HG03060 (cell line): Measurements from ENCODE around the gene SIRPB2.

Experiments used
- ATAC-seq: cut with Tn5 transposase; IDR thresholded peaks from one replicate; pipeline ENCODE4 v1.9.1; 2021; ENCODE audit warnings: low read depth, moderate number of reproducible peaks; ENCODE audit not compliant: unreplicated experiment

SIRPB2 gene

DNA sequence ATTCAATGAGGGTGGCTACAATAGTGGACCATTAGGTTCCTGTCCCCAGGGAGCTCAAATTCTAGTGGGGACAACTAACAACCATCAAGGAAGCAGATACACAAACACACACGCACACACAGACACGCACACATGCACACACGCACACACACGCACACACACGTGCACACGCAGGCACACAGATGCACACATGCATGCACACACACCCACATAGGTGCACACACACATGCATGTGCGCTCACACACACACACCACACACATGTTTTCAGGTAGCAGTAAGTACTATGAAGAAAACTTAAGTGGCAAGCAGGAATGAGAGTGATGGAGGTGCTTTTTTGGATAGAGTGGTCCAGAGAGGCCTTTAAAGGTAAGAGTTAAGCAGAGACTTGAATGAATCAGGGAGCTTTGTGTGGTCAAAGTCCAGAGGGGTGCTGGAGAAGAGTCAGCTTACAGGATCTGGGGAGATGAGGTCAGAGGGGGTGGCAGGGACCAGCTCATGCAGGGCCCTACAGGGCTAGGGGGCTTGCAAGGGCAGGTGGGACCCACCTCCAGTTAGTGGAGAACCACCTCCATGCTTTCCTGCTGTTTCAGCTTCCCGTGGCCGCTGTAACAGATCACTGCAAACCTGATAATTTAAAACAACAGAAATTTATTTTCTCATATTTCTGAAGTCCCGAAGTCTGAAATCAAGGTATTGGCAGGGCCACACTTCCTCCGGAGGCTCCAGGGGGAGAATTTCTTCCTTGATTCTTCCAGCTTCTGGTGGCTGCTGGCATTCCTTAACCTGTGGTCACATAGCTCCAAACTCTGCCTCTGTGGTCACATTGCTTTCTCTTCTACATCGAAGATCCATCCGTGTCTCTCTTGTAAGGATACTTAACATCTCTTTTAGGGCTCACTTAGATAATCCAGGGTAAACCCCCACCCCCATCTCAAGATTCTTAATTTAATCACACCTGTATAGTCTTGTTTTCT is 17.7 kb downstream of the SIRPB2 start:
- ATAC-seq, result no peak

DNA sequence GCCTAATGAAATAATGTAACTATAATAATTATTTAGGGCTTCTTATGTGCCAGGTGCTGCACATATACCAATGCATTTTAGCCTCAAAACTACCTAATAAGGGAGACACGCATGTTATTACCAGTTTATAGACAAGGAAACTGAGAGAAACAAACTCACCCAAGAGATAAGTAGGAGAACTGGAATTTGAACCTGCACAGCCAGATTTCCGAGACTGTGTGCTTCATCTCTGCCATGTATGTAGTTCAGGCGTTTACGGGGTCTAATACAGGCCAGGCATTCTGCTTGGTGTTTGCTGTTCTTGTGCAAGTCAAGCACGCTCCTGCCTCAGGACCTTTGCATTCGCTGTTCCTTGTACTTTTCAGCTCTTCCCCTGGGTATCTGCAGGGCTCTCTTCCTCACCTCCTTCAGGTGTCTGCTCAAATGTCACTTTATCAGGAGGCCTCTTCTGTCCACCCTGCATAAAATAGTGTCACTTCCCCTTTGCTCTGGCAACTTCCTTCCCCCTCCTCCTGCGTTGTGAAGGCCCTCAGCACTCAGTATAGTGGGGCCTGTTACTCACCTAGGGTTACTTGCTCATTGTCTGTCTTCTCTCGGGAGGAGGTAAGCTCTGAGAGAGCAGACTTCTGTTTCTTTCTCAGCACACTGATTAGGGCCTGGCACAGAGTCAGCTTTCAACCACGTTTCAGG is 18.5 kb downstream of the SIRPB2 start:
- no peak for ATAC-seq

DNA sequence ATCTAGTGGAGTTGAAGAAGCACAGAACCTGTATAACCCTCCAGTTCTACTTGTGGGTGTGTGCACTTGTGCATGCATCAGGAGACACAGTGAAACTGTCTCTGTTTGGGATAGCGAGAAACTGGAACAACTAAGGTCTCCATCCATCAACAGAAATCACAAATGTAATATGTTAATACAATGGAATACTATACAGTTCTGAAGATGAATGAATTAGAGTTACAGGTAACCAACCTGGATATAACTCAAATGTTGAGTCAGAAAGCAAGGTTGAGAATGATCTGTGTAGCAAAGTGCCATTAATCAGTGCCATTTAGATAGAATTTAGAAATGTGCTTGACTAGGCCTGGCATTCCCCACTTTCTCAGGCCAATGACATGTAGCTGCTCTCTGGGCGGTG is 20.0 kb downstream of the SIRPB2 start:
- no peak for ATAC-seq

DNA sequence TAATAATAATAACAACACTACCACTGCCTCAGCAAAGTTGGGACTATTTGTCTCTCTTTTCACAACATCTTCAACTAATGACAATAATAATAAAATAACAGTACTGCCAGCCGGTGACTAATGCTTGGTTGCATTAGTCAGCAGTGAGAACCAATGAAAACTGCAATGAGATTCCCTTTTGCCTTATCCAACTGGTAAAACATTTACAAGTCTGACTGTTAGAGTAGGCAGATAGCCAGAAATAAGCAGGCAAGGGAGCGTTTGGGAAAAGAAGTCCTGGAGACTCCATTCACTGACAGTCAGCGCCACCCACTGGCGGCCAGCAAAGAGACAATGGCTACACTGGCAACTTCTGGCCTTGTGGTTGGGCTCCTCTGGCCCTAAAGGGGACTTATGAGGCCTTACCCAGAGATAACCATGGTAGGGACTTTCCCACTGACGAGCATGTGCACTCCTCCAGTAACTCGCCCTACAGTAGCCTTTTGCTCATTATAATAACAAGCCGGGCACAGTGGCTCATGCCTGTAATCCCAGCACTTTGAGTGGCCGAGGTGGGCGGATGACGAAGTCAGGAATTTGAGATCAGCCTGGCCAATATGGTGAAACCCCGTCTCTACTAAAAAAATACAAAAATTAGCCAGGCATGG is 21.2 kb downstream of the SIRPB2 start:
- ATAC-seq, result no peak

DNA sequence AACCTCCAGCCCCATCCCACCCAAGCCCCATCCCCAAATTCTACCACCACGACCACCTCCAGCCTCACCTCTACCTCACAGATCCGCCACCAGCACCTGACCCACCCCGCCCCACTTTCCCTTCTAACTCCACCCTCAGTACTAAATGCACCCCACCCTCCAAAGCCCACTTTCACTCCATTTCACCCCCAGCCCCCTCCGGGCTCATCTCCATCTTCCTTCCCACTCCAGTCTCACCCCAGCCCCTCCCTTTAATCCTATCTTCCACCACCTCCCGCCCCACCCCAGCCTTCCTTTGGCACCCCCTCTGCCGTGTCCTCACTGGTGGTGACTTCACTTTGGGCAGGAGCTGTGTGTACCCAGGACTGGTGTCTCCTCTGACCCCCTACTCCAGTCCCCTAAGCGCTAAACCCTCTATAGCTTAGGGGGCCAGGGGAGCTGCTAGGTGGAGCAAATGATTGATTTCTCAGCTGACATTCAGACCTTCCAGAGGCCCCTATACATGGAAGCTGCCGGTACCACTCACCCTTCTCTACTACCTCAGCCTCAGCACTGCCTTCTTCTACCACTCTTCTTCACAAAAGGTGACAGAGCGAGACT is 21.8 kb downstream of the SIRPB2 start:
- ATAC-seq, result no peak

DNA sequence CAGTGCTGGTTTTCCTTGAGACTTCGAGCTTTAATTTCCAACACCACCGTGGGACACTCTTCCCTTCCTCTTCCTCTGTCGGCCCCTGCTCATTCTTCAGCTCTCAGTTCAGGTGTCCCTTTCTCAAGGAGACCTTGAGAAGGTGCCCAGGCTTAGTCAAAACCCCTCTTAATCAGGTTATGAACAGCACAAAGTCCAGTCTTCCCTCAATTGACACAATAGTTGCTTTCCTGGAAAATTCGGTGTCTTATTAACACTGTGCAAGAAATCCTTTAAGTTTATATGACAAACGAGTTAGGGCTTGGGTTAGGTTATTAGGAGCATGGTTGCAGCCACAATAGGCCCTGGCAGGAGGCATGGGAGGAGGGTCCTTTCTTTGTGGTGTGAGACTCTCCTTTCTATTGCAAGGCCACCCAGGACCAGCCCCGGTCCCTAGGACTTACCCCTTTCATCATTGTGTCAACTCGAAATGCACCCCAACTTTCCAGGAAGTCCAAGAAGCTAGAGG is 23.0 kb downstream of the SIRPB2 start:
- ATAC-seq, result no peak

DNA sequence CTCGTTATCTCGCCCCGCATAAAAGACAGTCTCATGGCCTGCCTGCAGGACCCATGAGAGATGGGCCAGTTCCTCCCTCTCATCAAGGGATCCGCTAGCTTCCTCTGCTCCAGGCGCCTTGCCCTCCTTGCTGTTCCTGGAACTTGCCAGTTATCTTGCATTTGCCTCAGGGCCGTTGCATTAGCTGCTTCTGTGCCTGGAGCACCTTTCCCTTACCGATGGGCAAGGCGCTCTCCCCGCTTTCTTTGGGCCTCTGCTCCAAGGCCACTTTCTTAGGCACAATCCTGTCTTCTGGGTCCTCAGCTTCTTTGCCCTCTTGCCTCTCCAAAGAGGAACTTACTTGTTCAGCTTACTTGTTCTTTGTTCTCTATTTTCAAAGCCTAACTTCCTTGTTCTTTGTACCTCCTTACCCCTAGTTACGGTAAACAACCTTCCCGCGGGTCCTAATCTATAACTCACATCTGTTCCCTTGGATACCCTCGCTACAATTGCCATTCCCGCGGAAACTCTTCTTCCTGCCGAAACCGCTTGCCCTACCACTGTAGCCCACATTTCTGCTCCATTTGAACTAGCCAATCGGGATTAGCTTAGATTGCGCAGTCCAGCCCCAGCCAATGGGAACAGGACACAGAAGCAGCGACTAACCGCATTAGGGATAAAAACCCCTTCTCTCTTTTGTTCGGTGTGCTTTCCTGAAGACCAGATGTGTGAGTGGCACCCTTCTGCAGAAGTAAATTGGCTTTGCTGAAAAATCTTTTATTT is 23.7 kb downstream of the SIRPB2 start:
- ATAC-seq, result no peak

DNA sequence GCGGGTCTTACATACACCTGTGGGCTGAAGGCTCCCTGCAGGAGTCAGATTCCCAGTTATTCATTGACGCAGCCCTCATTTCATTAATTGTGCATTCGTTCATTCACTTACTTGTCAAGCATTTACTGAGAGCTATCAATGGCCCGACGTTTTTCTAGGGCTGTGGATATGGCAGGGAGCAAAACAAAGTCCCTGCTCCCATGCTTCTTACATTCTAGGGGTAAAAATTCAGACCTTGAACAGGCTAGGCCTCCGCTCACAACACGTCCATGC is 24.2 kb downstream of the SIRPB2 start:
- no peak for ATAC-seq

DNA sequence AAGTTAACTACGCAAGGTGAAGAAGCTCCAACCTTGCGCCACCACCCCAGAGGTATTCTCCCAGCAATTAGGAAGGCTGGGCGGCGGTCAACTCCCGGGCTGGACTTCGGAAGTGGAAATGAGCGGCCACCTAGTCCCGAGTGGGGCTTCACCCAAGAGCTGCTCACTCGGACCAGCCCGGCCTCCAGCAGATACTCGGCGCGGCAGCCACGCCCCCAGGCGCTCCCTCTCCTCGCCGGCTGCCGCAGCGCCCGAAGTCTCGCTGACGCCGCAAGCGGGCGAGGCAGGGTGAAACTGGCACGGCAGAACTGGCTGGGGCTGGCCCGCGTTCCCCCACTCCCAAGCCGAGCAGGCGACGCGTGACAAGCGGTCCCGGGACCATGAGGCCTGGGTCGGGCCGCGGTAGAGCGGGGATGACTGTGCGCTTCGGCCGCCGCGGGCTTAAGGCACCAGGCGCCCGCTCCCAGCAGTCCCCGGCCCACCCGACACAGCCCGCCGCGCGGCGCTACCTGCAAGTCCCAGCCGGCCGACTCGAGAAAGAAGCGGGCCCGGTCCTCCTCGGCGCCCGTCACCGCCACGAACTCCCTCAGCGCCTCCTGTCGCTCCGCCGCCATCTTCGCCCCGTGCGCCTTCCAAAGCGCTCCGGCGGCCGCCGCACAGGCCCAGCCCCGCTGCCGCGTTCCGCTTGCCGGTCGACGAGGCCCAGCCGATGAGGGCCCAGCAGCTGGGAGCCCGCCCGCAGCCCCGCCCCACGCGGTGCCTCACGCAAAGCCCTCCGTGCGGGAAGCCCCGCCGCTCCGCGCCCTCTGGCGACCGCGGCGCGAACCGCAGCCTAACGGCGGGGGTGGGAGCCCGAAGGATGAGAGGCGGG is 24.8 kb downstream of the SIRPB2 start, which contains the start of gene NSFL1C:
Gene NSFL1C, minus strand, starts transcription at position 639 of the 871 bp plus-strand sequence. Its CDS starts 25 bp downstream, at position 614.
- ATAC-seq, result peak; percentile 52

DNA sequence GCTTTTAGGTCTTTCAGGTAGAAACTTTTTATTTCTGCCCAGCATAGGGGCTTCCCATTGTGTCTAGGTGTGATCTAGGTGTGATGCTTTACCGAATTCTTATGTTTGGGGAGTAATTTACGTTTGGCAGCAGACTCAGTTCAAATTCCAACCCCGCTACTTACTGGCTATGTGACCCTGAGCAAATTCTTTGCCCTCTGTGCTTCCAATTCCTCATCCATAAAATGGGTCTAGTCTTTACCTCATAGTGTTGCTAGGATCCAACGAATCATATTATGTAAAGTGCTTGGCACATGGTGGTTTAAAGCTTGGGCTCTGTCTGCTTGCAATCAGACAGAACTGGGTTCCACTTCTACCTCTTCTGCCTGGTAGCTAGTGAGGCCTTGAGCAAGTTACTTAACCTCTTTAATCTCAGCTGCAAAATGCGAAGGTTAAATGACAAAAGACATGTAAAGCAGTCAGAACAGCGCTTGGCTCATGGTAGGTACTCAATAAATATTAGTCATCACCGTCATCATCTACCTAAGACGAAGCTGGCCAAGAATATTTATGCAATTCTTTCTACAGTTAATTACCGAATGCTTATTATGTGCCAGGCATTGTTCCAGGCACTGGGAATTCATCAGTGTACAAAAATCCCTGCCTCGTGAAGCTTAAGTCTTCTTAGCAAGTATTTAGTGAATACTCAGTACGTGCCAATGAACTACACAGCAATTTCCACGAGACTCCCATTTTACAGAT is 25.6 kb downstream of the SIRPB2 start:
- ATAC-seq, result no peak

DNA sequence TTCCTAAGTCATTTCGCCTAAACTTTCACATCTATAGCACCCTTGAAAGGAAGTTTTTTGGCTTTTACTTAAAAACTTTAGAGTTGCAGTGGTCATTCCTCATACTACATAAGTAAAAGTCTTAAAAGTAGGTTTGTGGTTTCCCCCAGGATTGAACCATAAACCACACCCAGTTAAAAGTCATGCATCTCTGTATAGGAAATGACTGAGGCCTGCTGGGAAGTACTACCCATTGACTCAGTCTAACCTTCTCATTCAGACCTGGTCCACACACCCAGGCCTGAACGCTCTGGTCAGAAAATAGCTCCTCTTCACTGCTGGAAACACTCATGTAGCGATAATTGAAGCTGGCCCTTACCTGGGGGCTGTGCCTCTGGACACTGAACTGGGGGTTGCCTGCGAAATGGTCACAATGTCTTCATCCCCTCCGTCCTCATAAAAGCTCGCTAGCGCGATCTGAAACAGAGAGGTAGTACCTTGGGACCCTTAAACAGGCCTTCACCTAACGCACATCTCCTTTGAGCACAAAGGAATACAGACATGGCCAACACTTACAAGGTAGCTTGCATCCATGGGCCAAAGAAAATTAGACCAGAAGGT is 27.1 kb downstream of the SIRPB2 start:
- no peak for ATAC-seq

DNA sequence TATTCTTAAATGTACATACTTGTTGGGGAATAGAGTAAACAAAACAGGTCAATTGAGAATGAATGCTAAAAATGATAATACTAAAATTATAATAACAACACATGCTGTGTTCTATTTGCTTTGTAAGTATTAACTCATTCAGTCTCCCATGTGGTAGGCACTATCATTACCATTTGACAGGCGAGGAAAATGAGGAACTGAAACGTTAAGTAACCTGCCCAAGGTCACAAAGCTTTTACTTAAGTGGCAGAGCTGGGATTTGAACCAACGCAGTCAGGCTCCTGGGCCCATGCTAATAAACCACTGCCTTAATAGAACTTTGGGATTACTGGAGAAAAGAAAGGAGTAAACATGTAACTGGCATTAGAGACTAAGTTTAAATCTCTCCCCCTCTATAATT is 28.4 kb downstream of the SIRPB2 start:
- ATAC-seq, result no peak

DNA sequence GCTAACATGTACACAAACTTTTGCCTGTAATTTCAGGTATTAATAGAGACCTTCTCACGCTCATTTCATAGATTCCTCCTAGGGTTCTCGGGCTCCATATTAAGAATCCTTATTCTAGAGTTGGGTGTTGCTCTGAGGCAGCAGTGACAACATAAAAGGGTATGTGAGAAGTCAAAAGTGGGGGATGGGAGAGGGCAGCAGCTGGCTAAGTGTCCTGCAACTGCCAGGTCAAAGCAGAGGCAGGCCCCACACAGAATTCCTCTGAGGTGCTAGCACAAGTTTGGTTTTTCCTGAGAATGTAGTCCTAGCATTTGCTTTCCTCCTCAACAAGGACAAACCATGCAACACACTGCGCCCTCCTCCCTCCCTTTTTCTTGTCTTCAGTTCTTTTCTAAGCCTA is 29.2 kb downstream of the SIRPB2 start:
- no peak for ATAC-seq

DNA sequence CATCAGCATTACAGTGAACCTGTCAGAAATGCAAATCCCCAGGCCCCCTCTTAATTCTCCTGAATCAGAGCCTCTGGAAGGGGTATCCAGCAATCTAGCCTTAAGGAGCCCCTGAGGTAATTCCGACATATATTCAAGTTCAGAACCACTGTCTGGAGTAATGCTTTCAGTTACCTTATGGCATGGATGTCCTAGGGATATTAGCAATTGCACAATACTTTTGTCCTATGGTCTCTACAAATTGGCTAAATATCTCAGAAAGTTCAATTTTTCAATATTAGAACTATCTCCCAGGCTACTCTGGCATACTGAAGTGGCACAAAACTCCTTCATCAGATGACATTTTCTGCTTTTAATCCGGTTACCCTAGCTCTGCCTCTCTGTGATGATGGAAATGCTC is 30.9 kb downstream of the SIRPB2 start:
- no peak for ATAC-seq

DNA sequence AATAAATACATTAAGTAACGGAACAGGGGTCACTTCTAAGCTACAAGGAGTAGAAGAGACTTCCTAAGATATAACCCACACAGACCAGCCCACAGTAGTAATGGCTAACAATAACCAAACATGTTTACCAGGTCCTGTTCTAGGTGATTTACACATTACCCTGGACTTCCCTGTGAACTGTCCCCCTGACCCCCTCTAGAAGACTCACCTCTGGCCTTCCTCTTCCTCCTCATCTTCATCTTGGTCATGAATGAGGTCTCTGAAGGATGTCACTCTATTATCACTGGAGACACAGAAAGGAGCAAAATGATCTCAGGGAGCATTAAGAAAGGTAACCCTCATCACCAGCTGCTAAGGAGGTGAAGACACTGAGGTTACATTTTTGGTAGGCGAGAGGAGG is 33.2 kb downstream of the SIRPB2 start:
- no peak for ATAC-seq

DNA sequence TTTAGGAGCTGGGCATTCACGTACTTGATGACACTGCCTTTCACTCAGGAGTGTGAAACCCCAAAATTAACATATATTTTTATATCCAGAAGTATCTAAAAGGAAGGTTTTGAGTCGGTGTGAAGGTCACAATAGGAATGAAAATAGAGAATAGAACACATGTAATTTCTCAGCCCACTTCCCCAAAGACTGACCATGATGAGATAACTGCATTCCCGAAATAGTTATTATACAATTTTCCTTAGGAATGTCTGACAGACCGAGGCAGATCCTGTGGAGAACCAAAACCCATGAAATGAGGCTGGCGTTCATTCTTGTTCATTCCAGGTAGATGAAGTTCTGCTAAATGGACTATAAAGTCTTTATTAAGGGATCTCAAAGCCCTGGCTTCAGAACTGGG is 34.9 kb downstream of the SIRPB2 start:
- no peak for ATAC-seq

DNA sequence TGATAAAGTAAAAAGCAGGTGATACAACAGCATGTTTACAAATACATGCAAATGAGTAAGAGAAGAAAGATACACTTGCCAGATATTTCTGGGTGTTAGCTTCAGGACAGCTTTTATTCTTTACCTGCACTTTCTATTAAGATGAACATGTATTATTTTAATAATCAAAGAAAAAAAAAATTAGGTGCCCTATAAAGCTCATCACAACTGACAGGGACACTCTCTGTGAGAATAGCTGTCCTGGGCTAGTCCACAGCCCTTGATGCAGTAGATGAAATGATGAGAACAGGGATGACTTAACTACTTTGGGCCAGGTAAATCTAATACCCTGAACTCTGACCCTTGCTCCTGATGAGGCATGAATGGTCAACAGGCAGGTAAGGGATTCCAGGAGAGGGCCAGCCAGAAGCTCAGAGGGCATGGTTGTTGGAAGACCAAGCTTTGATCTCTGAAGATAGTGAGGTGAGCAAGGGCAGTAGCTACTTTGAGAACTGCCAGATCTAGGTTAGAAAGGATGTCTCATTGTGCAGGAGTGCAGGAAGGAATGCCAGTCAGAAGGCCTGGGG is 40.2 kb downstream of the SIRPB2 start:
- no peak for ATAC-seq

DNA sequence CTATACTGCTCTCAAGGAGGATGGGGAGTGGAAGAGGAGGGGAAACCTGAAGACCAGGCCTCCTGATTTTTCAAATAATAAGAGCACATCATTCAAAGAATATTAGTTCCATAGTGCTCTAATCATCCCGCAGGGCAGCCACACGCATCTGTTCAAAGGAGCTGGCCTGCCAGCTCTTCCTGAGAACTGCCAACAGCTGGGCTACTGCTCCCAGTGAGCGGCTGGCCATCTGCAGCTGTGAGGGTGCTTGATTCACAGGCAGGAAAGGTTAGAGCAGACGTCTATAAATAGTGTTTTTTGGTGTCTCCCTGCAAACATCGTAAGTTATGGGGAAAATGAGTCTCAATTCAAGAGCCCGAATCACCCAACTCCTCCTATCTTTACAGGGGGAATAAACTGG is 41.9 kb downstream of the SIRPB2 start:
- no peak for ATAC-seq
